Keratinocyte (primary cell): ENCODE results near the gene GBA3. TPM values are rescaled to one million over a fixed set of nuclear protein-coding genes. Genes with fewer than 3 reads are reported as not detected.

Experiments used
- DNase-seq: peaks from one replicate; pipeline ENCODE4 v3.0.0-alpha.2; 2011; ENCODE audit warnings: low read depth, missing footprints, low spot score
- FAIRE-seq: peaks from 2 replicates; lab custom pipeline; 2011; peaks lifted over from hg19 to GRCh38; lab: Jason Lieb, UNC
- H2AFZ ChIP-seq: 2 replicates; pipeline ENCODE4 v1.6.0; 2012; ENCODE audit warnings: low read length, control low read depth, inconsistent platforms; ENCODE audit not compliant: control insufficient read depth
- H3K27ac ChIP-seq: 2 replicates; pipeline ENCODE4 v1.5.1; 2011; ENCODE audit warnings: low read length; ENCODE audit not compliant: control insufficient read depth, insufficient read depth
- H3K27me3 ChIP-seq: 3 replicates; pipeline ENCODE4 v1.6.0; 2011; ENCODE audit warnings: low read length; ENCODE audit not compliant: control insufficient read depth, insufficient read depth; ENCODE audit errors: extremely low read depth
- H3K36me3 ChIP-seq, 2 experiments: 2 replicates in 1 of 2; 3 replicates in 1 of 2; pipeline ENCODE4 v1.5.1; 2011; ENCODE audit warnings: low read length in 2 of 2, mild to moderate bottlenecking in 1 of 2; ENCODE audit not compliant: control insufficient read depth in 2 of 2, insufficient read depth in 2 of 2; ENCODE audit errors: extremely low read depth in 1 of 2
- H3K4me1 ChIP-seq: 3 replicates; pipeline ENCODE4 v1.5.1; 2011; ENCODE audit warnings: low read length; ENCODE audit not compliant: control insufficient read depth, insufficient read depth; ENCODE audit errors: extremely low read depth
- H3K4me2 ChIP-seq: 3 replicates; pipeline ENCODE4 v1.6.0; 2011; ENCODE audit warnings: low read depth, low read length; ENCODE audit not compliant: control insufficient read depth, insufficient read depth; ENCODE audit errors: extremely low read depth
- H3K4me3 ChIP-seq, 3 experiments: fragments of 200-600 bp in 1 of 3; sonication (generic) in 1 of 3; 2 replicates in 2 of 3; 3 replicates in 1 of 3; pipeline ENCODE4 v1.5.1; 2011 to 2016; ENCODE audit warnings: low read length in 3 of 3, mild to moderate bottlenecking in 3 of 3, control low read depth in 2 of 3, inconsistent platforms in 1 of 3, low read depth in 1 of 3, mixed read lengths in 1 of 3, mixed run types in 1 of 3, moderate library complexity in 1 of 3; ENCODE audit not compliant: control insufficient read depth in 2 of 3, insufficient read depth in 2 of 3; ENCODE audit errors: extremely low read depth in 1 of 3
- H3K79me2 ChIP-seq: 2 replicates; pipeline ENCODE4 v1.6.0; 2012; ENCODE audit warnings: low read length; ENCODE audit not compliant: control insufficient read depth, insufficient read depth
- H3K9ac ChIP-seq: 3 replicates; pipeline ENCODE4 v1.6.0; 2011; ENCODE audit warnings: low read length; ENCODE audit not compliant: control insufficient read depth, insufficient read depth; ENCODE audit errors: extremely low read depth
- H3K9me1 ChIP-seq: 3 replicates; pipeline ENCODE4 v1.6.0; 2011; ENCODE audit warnings: low read length; ENCODE audit not compliant: control insufficient read depth, insufficient read depth; ENCODE audit errors: extremely low read depth
- H3K9me3 ChIP-seq: 2 replicates; pipeline ENCODE4 v1.5.1; 2012; ENCODE audit warnings: low read depth, low read length; ENCODE audit not compliant: control insufficient read depth
- H4K20me1 ChIP-seq: 3 replicates; pipeline ENCODE4 v1.6.0; 2011; ENCODE audit warnings: low read length; ENCODE audit not compliant: control insufficient read depth, insufficient read depth; ENCODE audit errors: extremely low read depth
- CTCF ChIP-seq, 3 experiments: IDR thresholded peaks in 1 of 3; conservative IDR thresholded peaks in 1 of 3; optimal IDR thresholded peaks in 1 of 3; 2 replicates in 2 of 3; 3 replicates in 1 of 3; pipeline versions ENCODE3 to v1.5.1; 2011; ENCODE audit warnings: low read length in 3 of 3, mild to moderate bottlenecking in 3 of 3, moderate library complexity in 2 of 3, control low read depth in 1 of 3, inconsistent platforms in 1 of 3; ENCODE audit not compliant: insufficient read depth in 2 of 3; ENCODE audit errors: extremely low read depth in 1 of 3
- EZH2 ChIP-seq: IDR thresholded peaks from one replicate; pipeline ENCODE4 v1.6.1; 2012; ENCODE audit warnings: inconsistent platforms, mild to moderate bottlenecking, low read length, moderate library complexity
- dilution Hi-C: fragments of 300-500 bp; cut with MboI; formaldehyde crosslinking; loops from one replicate; pipeline ENCODE4 v1.7.0; 2020; ENCODE audit warnings: low sequenced_read_pairs; ENCODE audit not compliant: extremely low pct_ligation_motif_present
- polyA plus RNA-seq, 5 experiments: library from polyadenylated mRNA; depleted of rRNA in 3 of 5; stranded (reverse) in 3 of 5; stranded (forward) in 1 of 5; unstranded in 1 of 5; fragments of >200 nt; gene quantifications; 1 replicate in 1 of 5; 2 replicates in 3 of 5; 3 replicates in 1 of 5; pipeline versions ENCODE4 v1.2.1 to v1.2.3, GENCODE V29; 2011 to 2012; ENCODE audit warnings: missing spikeins in 2 of 5, low read depth in 1 of 5, low replicate concordance in 1 of 5

GBA3 gene
- polyA plus RNA-seq, 1 donor (not counting 4 experiments of a cell fraction or from before 2014, with no cell fraction given), result not detected

- FAIRE-seq (no peak), DNase-seq (no peak)
- Histone ChIP-seq H3K36me3 (no peaks in the 10 kb centered on the region), H3K27ac (no peak overlapping the region), H3K4me3 (no peak overlapping the region), H4K20me1 (no peaks in the 10 kb centered on the region), H3K79me2 (no peaks in the 10 kb centered on the region), H2AFZ (no peak overlapping the region), H3K4me2 (no peak overlapping the region), H3K9me1 (no peaks in the 10 kb centered on the region), H3K4me1 (peaks cover under 1% of the 10 kb centered on the region), H3K9me3 (no peaks in the 10 kb centered on the region), H3K9ac (no peak overlapping the region), H3K27me3 (no peaks in the 10 kb centered on the region)
- dilution Hi-C loops, result no loop called here
- no peak for TF ChIP-seq EZH2
- no peak for TF ChIP-seq CTCF (optimal IDR thresholded peaks at IDR 0.05 in 1 of 3, IDR thresholded peaks at IDR 0.05 in 1 of 3, conservative IDR thresholded peaks at IDR 0.05 in 1 of 3; ENCODE audit: extremely low read depth in 1 of 3, insufficient read depth in 2 of 3, low read length in 3 of 3)
Measured at GRCh38 chr4:22676063-22676462, 16.7 kb upstream of the GBA3 start.

GRCh38 chr4:22677780-22678179 is 15.0 kb upstream of the GBA3 start:
- Histone ChIP-seq H2AFZ (no peak overlapping the region), H3K4me1 (no peaks in the 10 kb centered on the region), H3K9ac (no peak overlapping the region), H3K79me2 (no peaks in the 10 kb centered on the region), H4K20me1 (no peaks in the 10 kb centered on the region), H3K4me3 (no peak overlapping the region), H3K9me3 (no peaks in the 10 kb centered on the region), H3K27ac (no peak overlapping the region), H3K27me3 (no peaks in the 10 kb centered on the region), H3K36me3 (no peaks in the 10 kb centered on the region), H3K4me2 (no peak overlapping the region), H3K9me1 (no peaks in the 10 kb centered on the region)
- dilution Hi-C loops, result no loop called here
- DNase-seq, result no peak
- FAIRE-seq, result no peak
- no peak for TF ChIP-seq EZH2
- TF ChIP-seq CTCF (optimal IDR thresholded peaks at IDR 0.05 in 1 of 3, IDR thresholded peaks at IDR 0.05 in 1 of 3, conservative IDR thresholded peaks at IDR 0.05 in 1 of 3; ENCODE audit: extremely low read depth in 1 of 3, insufficient read depth in 2 of 3, low read length in 3 of 3), result no peak
